Transverse colon (tissue), 4 donors: ENCODE measurements around the gene PHF21A.

Experiments used
- EP300 ChIP-seq: sonication (generic); formaldehyde crosslinking; IDR thresholded peaks from one replicate; pipeline ENCODE4 v1.6.1; 2017; ENCODE audit warnings: antibody characterized with exemption, low read depth
- POLR2A ChIP-seq: fragments of 450-650 bp; IDR thresholded peaks from one replicate; pipeline ENCODE4 v1.6.1; 2016; ENCODE audit warnings: antibody characterized with exemption, mild to moderate bottlenecking, moderate library complexity
- POLR2AphosphoS5 ChIP-seq, 3 donors: sonication (generic); formaldehyde crosslinking; IDR thresholded peaks; one replicate each; pipeline ENCODE4 v1.6.1; 2016; ENCODE audit warnings: antibody characterized with exemption in 3 of 3
- TF ChIP-seq, protein P1 (sequence below), 5 experiments: fragments of 200-600 bp in 3 of 5; fragments of 450-650 bp in 2 of 5; sonication (generic) in 3 of 5; IDR thresholded peaks; 1 replicate in 2 of 5; 2 replicates in 3 of 5; pipeline ENCODE4 v1.5.1; 2016 to 2017; ENCODE audit warnings: antibody characterized with exemption in 5 of 5, inconsistent platforms in 3 of 5, mild to moderate bottlenecking in 2 of 5, moderate library complexity in 1 of 5

- no peak for TF ChIP-seq EP300
- TF ChIP-seq, protein P1, sequence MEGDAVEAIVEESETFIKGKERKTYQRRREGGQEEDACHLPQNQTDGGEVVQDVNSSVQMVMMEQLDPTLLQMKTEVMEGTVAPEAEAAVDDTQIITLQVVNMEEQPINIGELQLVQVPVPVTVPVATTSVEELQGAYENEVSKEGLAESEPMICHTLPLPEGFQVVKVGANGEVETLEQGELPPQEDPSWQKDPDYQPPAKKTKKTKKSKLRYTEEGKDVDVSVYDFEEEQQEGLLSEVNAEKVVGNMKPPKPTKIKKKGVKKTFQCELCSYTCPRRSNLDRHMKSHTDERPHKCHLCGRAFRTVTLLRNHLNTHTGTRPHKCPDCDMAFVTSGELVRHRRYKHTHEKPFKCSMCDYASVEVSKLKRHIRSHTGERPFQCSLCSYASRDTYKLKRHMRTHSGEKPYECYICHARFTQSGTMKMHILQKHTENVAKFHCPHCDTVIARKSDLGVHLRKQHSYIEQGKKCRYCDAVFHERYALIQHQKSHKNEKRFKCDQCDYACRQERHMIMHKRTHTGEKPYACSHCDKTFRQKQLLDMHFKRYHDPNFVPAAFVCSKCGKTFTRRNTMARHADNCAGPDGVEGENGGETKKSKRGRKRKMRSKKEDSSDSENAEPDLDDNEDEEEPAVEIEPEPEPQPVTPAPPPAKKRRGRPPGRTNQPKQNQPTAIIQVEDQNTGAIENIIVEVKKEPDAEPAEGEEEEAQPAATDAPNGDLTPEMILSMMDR (IDR thresholded peaks at IDR 0.05) = no peak
- no peak for TF ChIP-seq POLR2A
- no peak for TF ChIP-seq POLR2AphosphoS5 (IDR thresholded peaks at IDR 0.05)
Measured at GRCh38 chr11:45890886-45891550, 230.2 kb downstream of the PHF21A start.
